SJSA1 (cell line): ENCODE measurements around the gene HDAC11. TPM values are rescaled to one million over a fixed set of nuclear protein-coding genes. Genes with fewer than 3 reads are reported as not detected.
A peak's percentile ranks its signal among the peaks of the same experiment; 100 is the strongest.
"Not testable (repeated sequence)": the region's sequence is repeated elsewhere in the genome, so short reads cannot be mapped to it uniquely, and the experiment has no call there.

Source experiments
- DNase-seq, 2 experiments: peaks; one replicate each; pipeline ENCODE4 v3.0.0-alpha.2; 2015 to 2020; ENCODE audit warnings: low spot score in 2 of 2, low read depth in 1 of 2
- H3K27ac ChIP-seq: fragments of 250-450 bp; sonication (Bioruptor Pico); 2 replicates; pipeline ENCODE4 v1.5.1; 2020; ENCODE audit warnings: mild to moderate bottlenecking, moderate library complexity
- H3K27me3 ChIP-seq: fragments of 250-450 bp; sonication (Bioruptor Pico); replicated peaks from 2 replicates; pipeline ENCODE4 v1.5.1; 2020; ENCODE audit warnings: mild to moderate bottlenecking, moderate library complexity
- H3K36me3 ChIP-seq: fragments of 250-450 bp; sonication (Bioruptor Pico); 2 replicates; pipeline ENCODE4 v1.5.1; 2020; ENCODE audit warnings: mild to moderate bottlenecking
- H3K4me1 ChIP-seq: fragments of 250-450 bp; sonication (Bioruptor Pico); replicated peaks from 2 replicates; pipeline ENCODE4 v1.6.1; 2021; ENCODE audit warnings: mild to moderate bottlenecking
- H3K4me3 ChIP-seq: fragments of 250-450 bp; sonication (Bioruptor Pico); 2 replicates; pipeline ENCODE4 v1.5.1; 2020; ENCODE audit warnings: mild to moderate bottlenecking
- H3K9me3 ChIP-seq: fragments of 250-450 bp; sonication (Bioruptor Pico); replicated peaks from 2 replicates; pipeline ENCODE4 v1.5.1; 2020; ENCODE audit warnings: mild to moderate bottlenecking
- total RNA-seq: library from RNA; depleted of rRNA; stranded (reverse); fragments of >200 nt; shearing (Covaris generic); gene quantifications from 2 replicates; pipeline ENCODE4 v1.2.3, GENCODE V29; 2014; rRNA removed

HDAC11 gene, protein sequence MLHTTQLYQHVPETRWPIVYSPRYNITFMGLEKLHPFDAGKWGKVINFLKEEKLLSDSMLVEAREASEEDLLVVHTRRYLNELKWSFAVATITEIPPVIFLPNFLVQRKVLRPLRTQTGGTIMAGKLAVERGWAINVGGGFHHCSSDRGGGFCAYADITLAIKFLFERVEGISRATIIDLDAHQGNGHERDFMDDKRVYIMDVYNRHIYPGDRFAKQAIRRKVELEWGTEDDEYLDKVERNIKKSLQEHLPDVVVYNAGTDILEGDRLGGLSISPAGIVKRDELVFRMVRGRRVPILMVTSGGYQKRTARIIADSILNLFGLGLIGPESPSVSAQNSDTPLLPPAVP
- 4.8 and 8.1 TPM in 2 replicates for total RNA-seq

DNA sequence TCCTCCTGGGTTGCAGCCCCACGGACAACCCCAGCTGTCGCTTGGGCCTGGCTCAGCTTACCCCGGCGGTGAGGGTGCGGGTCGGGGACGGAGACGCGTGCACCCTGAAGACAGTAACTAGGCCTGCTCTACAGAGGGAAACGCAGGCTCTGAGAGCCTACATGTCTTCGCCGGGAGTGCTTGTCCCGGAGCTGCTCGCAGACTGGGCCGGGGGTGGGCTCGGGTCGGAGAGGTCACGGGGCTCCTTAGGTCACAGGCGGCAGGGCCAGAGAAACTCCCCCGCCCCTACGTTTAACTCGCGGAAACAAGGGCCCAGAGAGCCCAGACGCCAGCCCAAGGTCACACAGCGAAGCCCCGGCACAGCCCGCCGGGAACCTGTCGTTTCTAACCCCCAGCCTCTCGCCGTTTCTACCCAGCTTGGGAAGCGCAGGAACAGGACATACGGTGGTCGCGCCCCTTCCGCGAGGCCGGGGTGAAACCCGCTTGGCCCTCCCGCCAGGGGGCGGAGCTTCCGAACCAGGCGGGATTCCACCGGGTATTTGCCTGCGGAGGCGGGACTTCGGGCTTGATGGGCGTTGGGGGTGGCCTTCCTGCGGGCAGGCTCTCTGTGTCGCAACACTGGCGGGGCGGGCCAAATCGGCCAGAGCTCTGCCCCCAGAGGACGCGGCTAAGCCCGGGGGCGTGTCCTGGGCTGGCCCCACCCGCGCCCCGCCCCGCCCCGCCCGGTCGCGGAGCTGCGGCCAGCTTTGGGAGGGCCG, at the start of gene HDAC11:
Gene HDAC11, plus strand, starts transcription at position 725 of the 758 bp plus-strand sequence. CDS start 42 bp downstream, outside the sequence.
- H3K4me1 ChIP-seq: peaks cover 14% of the 10 kb centered on the region
- H3K27ac ChIP-seq: peak within 1 kb of the TSS; percentile 51
- no peaks in the 10 kb centered on the region for H3K9me3 ChIP-seq
- no peaks in the 10 kb centered on the region for H3K27me3 ChIP-seq
- DNase-seq: peak; percentile 89 to 97
- peak within 1 kb of the TSS; percentile 60 for H3K4me3 ChIP-seq
- peaks cover 6% of the 10 kb centered on the region; the same call in 1 of the 2 replicates for H3K36me3 ChIP-seq

DNA sequence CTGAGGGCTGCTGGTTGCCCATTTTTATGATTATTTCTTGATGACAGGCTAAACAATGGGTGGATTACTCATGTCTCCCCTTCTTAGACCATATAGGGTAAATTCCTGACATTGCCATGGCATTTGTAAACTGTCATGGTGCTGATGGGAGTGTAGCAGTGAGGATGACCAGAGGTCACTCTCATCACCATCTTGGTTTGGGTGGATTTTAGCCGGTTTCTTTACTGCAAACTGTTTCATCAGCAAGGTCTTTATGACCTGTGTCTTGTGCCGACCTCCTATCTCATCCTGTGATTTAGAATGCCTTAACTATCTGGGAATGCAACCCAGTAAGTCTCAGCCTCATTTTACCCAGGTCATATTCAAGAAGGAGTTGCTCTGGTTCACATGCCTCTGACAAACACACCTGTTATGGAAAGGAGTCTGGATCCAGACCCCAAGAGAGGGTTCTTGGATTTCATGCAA, 49.7 kb upstream of the HDAC11 start:
- H3K4me3 ChIP-seq: not testable (repeated sequence)

DNA sequence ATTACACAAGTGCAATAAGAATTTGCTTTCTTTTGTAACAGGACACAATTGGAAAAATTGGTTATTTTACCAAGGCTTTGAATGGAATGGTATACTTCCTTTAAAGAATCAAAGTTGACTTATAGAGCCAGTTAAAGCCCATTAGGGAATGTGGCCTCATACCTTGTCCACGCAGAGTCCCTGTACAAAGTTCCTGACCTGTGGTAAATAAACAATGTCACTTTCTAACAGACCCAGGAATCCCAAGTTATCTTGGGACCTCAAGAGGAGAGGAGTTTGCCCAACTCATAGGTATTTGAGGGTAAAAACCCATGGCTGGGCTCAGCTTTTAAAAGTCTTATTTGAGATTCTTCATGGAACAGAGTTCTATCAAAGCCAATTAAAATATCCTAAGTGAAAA, 48.0 kb upstream of the HDAC11 start:
- Histone ChIP-seq H3K36me3 (no peaks in the 10 kb centered on the region), H3K4me1 (no peaks in the 10 kb centered on the region), H3K9me3 (no peaks in the 10 kb centered on the region), H3K27me3 (no peaks in the 10 kb centered on the region), H3K4me3 (no peak overlapping the region), H3K27ac (no peak overlapping the region)
- no peak for DNase-seq

More for the DNA sequence above, 49.7 kb upstream of the HDAC11 start:
- H3K9me3 ChIP-seq, H3K27ac ChIP-seq, DNase-seq, H3K27me3 ChIP-seq, H3K36me3 ChIP-seq, H3K4me1 ChIP-seq: not testable (repeated sequence)

DNA sequence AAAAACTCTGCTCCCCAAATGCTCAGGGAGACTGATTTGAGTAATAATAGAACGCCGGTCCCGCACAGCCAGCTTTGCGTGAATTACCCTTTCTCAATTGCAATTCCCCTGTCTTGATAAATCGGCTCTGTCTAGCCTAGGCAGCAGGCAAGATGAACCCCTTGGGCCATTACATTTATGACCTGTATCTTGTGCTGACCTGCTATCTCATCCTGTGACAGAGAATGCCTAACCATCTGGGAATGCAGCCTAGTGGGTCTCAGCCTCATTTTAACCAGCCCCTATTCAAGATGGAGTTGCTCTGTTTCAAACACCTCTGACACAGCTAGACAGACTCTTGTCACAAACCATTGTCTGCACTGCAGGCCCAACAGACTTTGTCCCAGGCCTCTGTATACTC, 46.2 kb upstream of the HDAC11 start:
- H3K27ac ChIP-seq: no peak overlapping the region
- H3K36me3 ChIP-seq: no peaks in the 10 kb centered on the region
- no peak for DNase-seq
- no peaks in the 10 kb centered on the region for H3K9me3 ChIP-seq
- H3K27me3 ChIP-seq: no peaks in the 10 kb centered on the region; the same call in 1 of the 2 replicates
- H3K4me1 ChIP-seq: no peaks in the 10 kb centered on the region
- no peak overlapping the region for H3K4me3 ChIP-seq

DNA sequence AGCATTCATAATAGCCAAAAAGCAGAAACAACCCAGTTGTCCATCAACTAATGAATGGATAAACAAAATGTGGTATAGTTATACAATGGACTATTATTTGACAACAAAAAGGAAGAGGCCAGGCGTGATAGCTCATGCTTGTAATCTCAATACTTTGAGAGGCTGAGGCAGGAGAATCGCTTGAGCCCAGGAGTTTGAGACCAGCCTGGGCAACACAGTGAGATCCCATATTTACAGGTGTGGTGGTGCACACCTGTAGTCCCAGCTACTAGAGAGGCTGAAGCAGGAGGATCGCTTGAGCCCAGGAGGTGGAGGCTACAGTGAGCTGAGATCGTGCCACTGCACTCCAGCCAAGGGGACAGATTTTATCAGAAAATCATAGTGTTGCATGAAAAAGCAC, 43.9 kb upstream of the HDAC11 start:
- not testable (repeated sequence) for H3K27me3 ChIP-seq, DNase-seq, H3K36me3 ChIP-seq, H3K9me3 ChIP-seq, H3K27ac ChIP-seq, H3K4me3 ChIP-seq, H3K4me1 ChIP-seq

DNA sequence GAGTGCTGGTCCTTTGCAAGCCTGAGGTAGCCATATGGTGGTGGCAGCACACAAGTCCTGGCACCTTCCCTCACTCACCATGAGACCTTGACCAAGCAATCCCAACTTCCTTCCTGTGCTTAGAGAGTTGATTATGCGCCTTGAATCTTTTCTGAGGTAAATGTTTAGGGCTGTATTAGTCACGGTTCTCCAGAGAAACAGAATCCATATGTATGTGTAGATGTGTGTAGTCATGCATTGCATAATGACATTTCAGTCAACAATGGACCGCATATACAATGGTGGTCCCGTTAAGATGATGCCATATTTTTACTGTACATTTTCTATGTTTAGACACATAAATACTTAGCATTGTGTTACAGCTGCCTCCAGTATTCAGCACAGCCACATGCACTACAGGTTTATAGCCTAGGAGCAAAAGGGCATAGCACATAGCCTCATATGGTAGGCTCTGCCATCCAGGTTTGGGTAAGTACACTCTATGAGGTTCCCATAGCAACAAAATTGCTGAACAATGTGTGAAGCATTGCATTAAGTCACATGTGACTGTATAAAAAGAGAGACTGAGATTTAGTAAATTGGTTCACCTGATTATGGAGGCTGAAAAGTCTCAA, 39.8 kb upstream of the HDAC11 start:
- Histone ChIP-seq H3K27ac (no peak overlapping the region), H3K9me3 (no peaks in the 10 kb centered on the region), H3K36me3 (no peaks in the 10 kb centered on the region), H3K4me1 (no peaks in the 10 kb centered on the region), H3K27me3 (no peaks in the 10 kb centered on the region; the same call in 1 of the 2 replicates), H3K4me3 (no peak overlapping the region)
- DNase-seq: no peak

DNA sequence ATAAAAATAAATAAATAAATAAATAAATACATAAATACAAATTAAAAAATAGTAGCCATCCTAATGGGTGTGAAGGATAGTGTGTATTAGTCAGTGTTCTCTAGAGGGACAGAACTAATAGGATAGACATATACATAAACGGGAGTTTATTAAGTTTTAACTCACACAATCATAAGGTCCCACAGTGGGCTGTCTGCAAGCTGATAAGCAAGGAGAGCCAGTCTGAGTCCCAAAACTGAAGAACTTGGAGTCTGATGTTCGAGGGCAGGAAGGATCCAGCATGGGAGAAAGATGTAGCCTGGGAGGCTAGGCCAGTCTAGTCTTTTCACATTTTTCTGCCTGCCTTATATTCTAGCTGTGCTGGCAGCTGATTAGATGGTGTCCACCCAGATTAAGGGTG, 37.2 kb upstream of the HDAC11 start:
- not testable (repeated sequence) for H3K4me3 ChIP-seq, H3K36me3 ChIP-seq, DNase-seq, H3K4me1 ChIP-seq, H3K27me3 ChIP-seq, H3K9me3 ChIP-seq, H3K27ac ChIP-seq

DNA sequence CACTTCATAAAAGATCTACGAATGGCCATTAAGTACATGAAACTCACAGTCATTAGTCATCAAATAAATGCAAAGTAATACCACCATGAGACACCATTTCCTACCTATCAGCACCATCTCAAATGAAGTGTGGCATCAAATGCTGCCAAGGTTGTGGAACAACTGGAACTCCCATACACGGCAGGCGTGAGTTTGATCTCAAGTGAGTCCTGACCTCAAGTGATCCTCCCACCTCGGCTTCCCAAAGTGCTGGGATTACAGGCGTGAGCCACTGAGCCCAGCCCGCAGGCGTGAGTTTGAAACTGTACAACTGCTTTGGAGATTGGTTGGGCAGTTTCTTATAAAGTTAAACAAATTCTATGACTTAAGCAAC, 28.8 kb upstream of the HDAC11 start:
- DNase-seq: no peak
- H3K4me3 ChIP-seq: peak overlapping the region; percentile 38

DNA sequence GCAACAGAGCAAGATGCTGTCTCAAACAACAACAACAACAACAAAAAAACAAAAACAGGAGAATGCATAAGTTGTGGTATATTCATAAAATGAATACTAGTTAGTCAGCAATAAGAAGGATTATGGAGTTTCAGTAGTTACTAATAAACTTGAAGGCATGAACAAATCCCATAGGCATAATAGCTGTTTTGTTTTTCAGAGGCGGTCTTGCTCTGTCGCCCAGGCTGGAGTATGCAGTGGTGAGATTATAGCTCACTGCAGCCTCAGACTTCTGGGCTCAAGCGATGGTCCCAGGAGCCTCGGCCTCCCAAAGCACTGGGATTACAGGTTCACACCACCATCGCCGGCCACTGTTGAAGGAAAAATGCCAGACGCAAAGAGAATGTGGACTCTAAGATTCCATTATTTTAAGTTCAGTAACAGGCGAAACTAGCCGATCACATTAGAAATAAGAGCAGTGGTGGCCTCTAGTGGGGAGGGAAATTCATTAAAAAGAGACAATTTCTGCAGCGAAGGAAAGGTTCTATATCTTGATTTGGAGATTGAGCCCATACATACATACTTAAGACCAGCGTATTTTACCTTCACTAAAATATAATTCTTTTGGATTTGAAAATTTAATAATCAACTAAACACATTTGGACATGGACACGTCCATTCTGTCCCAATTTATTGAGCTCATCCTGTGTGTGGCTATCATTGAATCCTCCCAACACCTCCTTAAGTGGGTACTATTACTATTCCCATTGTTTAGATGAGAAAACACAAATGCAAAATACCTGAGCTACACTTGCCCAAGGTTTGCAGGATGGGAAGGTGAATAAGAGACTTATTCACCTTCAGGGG, 27.4 kb upstream of the HDAC11 start:
- DNase-seq: peak in 1 of 2 experiments; percentile 44
- H3K4me3 ChIP-seq: peak overlapping the region; percentile 14

More for the DNA sequence above, 28.8 kb upstream of the HDAC11 start:
- Histone ChIP-seq H3K4me1 (peaks cover 8% of the 10 kb centered on the region), H3K9me3 (no peaks in the 10 kb centered on the region), H3K27me3 (no peaks in the 10 kb centered on the region), H3K27ac (no peak overlapping the region), H3K36me3 (no peaks in the 10 kb centered on the region)

DNA sequence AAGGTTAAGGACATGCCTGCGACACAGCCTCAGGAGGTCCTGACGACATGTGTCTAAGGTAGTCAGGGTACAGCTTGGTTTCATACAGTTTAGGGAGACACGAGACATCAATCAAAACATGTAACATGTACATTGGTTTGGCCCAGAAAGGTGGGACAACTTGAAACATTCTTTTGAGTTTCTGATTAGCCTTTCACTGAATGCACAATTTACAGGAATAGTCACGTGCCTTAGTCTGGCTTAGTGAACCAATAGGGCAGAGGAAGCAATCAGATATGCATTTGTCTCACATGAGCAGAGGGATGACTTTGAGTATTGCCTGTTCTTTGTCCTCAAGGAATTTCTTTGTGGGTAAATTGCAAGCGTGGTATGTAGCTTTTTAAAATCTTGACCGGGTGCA, 24.5 kb upstream of the HDAC11 start:
- Histone ChIP-seq H3K9me3 (no peaks in the 10 kb centered on the region), H3K4me3 (no peak overlapping the region), H3K27me3 (no peaks in the 10 kb centered on the region), H3K27ac (no peak overlapping the region), H3K36me3 (no peaks in the 10 kb centered on the region), H3K4me1 (peaks cover 8% of the 10 kb centered on the region)
- DNase-seq: no peak

More for the DNA sequence above, 27.4 kb upstream of the HDAC11 start:
- Histone ChIP-seq H3K36me3 (no peaks in the 10 kb centered on the region), H3K9me3 (no peaks in the 10 kb centered on the region), H3K27me3 (no peaks in the 10 kb centered on the region), H3K27ac (no peak overlapping the region), H3K4me1 (peaks cover 8% of the 10 kb centered on the region)

DNA sequence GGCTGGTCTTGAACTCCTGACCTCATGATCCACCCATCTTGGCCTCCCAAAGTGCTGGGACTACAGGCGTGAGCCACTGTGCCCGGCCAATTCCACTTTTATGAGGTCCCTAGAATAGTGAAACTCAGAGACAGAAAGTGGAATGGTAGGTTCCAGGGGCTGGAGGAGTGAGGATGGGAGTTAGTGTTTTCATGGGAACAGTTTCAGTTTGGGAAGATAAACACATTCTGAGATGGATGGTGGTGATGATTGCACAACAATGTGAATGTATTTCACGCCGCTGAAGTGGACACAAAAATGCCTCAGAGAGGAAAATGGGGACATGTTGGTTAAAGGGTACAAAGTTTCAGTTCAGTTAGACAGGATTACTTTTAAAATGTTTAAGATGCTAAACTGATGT, 22.5 kb upstream of the HDAC11 start:
- DNase-seq: no peak
- no peaks in the 10 kb centered on the region for H3K36me3 ChIP-seq

DNA sequence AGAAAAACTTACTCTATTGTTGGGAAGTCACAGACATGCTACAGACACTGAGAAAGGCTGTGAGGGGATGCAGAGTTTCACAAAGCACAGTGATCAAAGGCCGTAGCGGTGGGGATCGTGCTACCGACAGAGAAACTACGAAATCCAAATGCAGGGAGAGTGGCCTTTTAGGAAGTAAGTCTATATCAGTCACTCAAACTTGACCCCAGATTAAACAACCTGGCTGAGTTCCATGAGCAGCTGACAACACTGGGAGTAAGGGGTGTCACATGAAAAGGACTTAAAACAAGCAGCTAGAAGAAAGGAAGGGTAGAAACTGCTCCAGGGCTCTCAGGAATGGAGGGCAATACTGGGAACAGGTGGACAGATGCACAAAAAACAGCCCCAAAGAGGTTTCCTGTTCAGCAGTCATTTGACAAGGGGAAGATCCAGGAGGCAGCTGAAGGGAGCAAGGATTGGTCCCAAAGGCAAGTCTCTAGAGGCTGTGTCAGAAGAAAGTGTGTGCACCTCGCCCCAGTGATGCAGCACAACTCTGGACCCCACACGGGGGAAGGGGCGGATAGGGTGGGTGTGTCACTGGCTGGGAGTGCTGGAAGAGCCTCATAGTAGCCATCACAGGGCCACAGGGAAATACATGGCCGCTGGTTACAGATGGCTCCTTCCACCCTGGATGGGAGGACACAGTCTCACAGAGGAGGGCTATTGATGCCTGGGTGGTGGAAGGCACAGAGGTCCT, 20.3 kb upstream of the HDAC11 start:
- H3K4me3 ChIP-seq: no peak overlapping the region
- no peak overlapping the region for H3K27ac ChIP-seq
- no peaks in the 10 kb centered on the region for H3K4me1 ChIP-seq
- no peaks in the 10 kb centered on the region for H3K9me3 ChIP-seq
- H3K36me3 ChIP-seq: no peaks in the 10 kb centered on the region
- H3K27me3 ChIP-seq: no peaks in the 10 kb centered on the region
- no peak for DNase-seq

More for the DNA sequence above, 22.5 kb upstream of the HDAC11 start:
- Histone ChIP-seq H3K4me3 (no peak overlapping the region), H3K27ac (no peak overlapping the region), H3K27me3 (no peaks in the 10 kb centered on the region), H3K9me3 (no peaks in the 10 kb centered on the region), H3K4me1 (no peaks in the 10 kb centered on the region)

DNA sequence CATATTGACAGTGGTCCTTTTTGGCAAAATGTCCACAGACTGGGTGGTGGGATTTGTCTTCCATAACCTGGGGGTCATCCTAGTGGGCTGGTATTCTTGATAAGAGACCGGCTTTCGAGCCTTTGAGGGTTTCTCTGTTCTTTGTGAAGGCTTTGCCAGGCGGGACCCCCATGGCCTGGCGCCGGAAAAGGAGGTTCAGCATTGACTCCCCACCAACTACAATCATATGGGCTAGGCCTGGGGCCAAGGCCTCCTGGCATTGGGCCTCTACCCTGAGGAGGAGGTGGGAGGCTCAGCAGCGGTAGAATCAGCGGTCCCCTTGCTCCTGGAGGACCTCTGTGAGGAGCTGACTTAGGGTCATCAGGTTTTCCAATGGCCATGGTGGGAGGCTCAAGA, 19.8 kb upstream of the HDAC11 start:
- H3K27ac ChIP-seq: no peak overlapping the region
- no peak for DNase-seq

More for the DNA sequence above, 19.8 kb upstream of the HDAC11 start:
- no peak overlapping the region for H3K4me3 ChIP-seq
- no peaks in the 10 kb centered on the region for H3K4me1 ChIP-seq
- no peaks in the 10 kb centered on the region for H3K27me3 ChIP-seq
- H3K36me3 ChIP-seq: no peaks in the 10 kb centered on the region
- H3K9me3 ChIP-seq: no peaks in the 10 kb centered on the region
